HEK293T (cell line): ENCODE data around the gene CHMP1A.

Experiments used
- ARNT ChIP-seq: fragments of 450-650 bp; IDR thresholded peaks from 2 replicates; pipeline ENCODE4 v1.6.1; 2017; ENCODE audit warnings: mild to moderate bottlenecking
- BHLHE40 ChIP-seq: fragments of 450-650 bp; IDR thresholded peaks from 2 replicates; pipeline ENCODE4 v1.6.1; 2016; ENCODE audit warnings: mild to moderate bottlenecking, moderate library complexity, borderline replicate concordance
- FOXK2 ChIP-seq: fragments of 450-650 bp; IDR thresholded peaks from 2 replicates; pipeline ENCODE4 v1.6.1; 2016; ENCODE audit warnings: mild to moderate bottlenecking
- LEF1 ChIP-seq: fragments of 450-650 bp; IDR thresholded peaks from 2 replicates; pipeline ENCODE4 v1.6.1; 2017; ENCODE audit warnings: mild to moderate bottlenecking, borderline replicate concordance
- NFRKB ChIP-seq: fragments of 450-650 bp; IDR thresholded peaks from 2 replicates; pipeline ENCODE4 v1.6.1; 2016; ENCODE audit warnings: mild to moderate bottlenecking, moderate library complexity
- SUZ12 ChIP-seq: fragments of 450-650 bp; IDR thresholded peaks from 2 replicates; pipeline ENCODE4 v1.6.1; 2016; ENCODE audit warnings: mild to moderate bottlenecking

- no peak for TF ChIP-seq BHLHE40
- TF ChIP-seq NFRKB: no peak
- no peak for TF ChIP-seq ARNT
- TF ChIP-seq SUZ12: no peak
- TF ChIP-seq FOXK2: no peak
- no peak for TF ChIP-seq LEF1
Measured at GRCh38 chr16:89697616-89698331, 40.3 kb upstream of the CHMP1A start.
